NCI-H2171 treated with DMSO at 0.1 percent for 48 hours (cell line): ENCODE measurements around the gene ATG16L1.
"Not testable (repeated sequence)": the region's sequence is repeated elsewhere in the genome, so short reads cannot be mapped to it uniquely, and the experiment has no call there.

Experiments used
- DNase-seq: peaks from one replicate; lab custom pipeline; 2025; lab: John Stamatoyannopoulos, UW

The ATG16L1 gene

DNA sequence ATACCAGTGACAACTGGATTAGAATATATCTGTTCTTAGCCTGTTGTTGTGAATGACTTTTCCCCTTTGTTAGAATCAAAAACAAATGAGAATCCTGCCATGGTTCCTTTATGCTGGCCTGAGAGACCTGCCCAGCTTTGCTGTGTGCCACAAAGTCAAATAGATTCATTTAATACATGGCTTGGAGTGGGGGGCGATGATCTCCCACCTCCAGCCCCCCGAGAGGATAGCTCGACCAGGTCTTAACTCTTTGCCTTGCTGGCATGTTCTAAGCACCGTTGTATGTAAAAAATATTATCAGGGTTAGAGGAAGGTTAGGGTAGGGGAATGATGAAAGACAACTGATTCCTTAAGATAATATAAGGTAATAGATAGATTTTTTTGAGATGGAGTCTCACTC lies 80.7 kb downstream of the ATG16L1 start:
- DNase-seq, result no peak

- DNase-seq, result no peak
Observed at GRCh38 chr2:233334915-233335314, 83.4 kb downstream of the ATG16L1 start.

DNA sequence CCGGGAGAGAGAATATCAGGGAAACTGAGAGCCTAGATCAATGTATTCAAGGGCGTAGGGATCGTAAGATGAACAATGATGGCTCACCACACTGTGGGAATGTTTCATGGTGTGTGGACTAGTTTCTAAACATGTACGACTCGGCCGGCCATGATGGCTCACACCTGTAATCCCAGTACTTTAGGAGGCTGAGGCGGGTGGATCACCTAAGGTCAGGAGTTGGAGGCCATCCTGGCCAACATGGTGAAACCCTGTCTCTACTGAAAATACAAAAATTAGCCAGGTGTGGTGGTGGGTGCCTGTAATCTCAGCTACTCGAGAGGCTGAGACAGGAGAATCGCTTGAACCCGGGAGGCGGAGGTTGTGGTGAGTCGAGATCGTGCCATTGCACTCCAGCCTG lies 84.6 kb downstream of the ATG16L1 start:
- not testable (repeated sequence) for DNase-seq

GRCh38 chr2:233336541-233336940 lies 85.1 kb downstream of the ATG16L1 start:
- no peak for DNase-seq

DNA sequence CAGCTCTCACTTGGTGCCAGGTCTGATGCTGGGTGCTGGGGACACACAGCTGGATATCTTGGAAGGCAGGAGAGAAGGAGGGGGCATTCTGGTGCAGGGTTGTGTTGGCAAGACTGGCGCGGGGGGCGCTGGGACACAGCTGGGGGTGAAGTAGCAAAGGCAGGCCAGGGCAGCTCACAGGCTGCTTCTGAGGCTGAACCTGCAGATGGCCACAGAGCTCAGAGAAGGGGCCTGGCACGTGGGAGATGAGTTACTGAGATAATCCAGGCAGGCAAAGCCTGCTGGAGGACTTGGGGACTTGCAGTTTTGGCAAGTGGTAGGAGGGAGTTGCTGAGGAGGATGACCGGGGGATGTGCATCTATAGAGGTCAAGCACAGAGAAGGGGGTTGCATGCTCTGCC lies 86.6 kb downstream of the ATG16L1 start:
- no peak for DNase-seq

- no peak for DNase-seq
Observed at GRCh38 chr2:233338812-233339368, 87.4 kb downstream of the ATG16L1 start.

DNA sequence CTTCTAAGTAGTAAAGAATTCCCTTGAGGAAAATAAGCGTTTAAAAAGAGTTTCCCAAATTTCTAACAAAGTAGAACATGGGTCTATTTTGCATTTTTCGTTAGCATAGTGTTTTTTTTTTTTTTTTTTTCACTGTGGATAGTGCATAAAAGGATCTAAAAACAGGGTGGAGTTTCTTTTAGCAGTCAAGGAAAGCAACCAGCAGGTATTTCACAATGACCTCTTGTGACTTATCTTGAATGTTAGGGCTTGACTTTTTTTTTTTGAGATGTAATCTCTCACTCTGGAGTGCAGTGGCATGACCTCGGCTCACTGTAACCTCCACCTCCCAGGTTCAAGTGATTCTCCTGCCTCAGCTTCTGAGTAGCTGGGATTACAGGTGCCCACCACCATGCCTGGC lies 88.0 kb downstream of the ATG16L1 start:
- DNase-seq, result no peak

- DNase-seq, result no peak
Observed at GRCh38 chr2:233341296-233341695, 89.8 kb downstream of the ATG16L1 start.

- DNase-seq, result peak; percentile 45
Observed at GRCh38 chr2:233342301-233342700, 90.8 kb downstream of the ATG16L1 start.

GRCh38 chr2:233343171-233343705 lies 91.8 kb downstream of the ATG16L1 start:
- DNase-seq, result no peak
